Measurements from ENCODE around the gene NOD1. TPM values are rescaled to one million over a fixed set of nuclear protein-coding genes. Genes with fewer than 3 reads are reported as not detected.
"Not testable (repeated sequence)": the region's sequence is repeated elsewhere in the genome, so short reads cannot be mapped to it uniquely, and the experiment has no call there.

Gene NOD1, protein sequence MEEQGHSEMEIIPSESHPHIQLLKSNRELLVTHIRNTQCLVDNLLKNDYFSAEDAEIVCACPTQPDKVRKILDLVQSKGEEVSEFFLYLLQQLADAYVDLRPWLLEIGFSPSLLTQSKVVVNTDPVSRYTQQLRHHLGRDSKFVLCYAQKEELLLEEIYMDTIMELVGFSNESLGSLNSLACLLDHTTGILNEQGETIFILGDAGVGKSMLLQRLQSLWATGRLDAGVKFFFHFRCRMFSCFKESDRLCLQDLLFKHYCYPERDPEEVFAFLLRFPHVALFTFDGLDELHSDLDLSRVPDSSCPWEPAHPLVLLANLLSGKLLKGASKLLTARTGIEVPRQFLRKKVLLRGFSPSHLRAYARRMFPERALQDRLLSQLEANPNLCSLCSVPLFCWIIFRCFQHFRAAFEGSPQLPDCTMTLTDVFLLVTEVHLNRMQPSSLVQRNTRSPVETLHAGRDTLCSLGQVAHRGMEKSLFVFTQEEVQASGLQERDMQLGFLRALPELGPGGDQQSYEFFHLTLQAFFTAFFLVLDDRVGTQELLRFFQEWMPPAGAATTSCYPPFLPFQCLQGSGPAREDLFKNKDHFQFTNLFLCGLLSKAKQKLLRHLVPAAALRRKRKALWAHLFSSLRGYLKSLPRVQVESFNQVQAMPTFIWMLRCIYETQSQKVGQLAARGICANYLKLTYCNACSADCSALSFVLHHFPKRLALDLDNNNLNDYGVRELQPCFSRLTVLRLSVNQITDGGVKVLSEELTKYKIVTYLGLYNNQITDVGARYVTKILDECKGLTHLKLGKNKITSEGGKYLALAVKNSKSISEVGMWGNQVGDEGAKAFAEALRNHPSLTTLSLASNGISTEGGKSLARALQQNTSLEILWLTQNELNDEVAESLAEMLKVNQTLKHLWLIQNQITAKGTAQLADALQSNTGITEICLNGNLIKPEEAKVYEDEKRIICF
- total RNA-seq (10 to 100 TPM; 15.6 to 24.6 (median 19.4) TPM), total RNA-seq (6.1 to 42.6 (median 33.0) reads per million in 29 experiments)
- total RNA-seq (2013) = 18.1 TPM

DNA sequence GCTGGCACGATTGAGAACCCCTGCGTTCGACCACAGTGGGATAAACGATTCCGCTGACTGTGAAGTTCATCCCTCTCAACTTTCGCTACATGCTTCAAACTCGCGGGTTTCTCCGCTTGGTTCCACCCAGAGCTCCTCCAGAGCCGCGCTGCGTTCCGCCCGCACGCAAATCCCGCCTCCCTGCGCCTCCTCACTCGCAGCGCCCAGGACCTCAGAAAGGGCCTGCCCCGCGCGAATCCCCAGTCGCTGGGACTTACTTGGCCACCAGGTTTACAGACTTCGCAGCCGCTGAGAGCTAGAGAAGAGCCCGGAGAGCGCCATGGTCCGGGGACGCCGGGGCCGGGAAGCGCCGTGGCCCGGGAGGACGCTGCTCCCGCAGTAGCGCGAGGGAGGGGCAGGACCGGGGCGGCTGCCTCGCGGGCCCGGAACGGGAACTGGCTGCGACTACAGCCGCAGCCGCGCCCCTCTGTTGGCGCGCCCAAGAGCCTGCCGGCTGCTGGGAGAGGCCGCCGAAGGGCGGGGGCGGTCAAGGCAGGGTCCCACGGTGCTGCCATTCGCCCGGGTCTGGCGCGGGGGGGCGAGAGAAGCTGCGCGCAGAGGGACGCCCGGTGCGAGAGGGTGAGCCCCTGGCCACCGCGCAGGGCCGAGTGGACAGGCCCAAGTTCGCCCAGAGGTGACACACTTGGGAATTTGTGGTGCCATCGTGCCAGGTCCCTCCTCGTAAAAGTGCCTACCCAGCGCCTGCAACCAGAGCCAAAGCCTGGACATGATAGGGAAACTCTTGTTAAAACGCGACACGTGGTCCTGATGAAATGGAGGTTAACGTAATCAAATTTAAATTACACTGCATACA lies at the start of gene NOD1:
Gene NOD1 (minus strand): TSS at position 436 of the 853 bp plus-strand sequence. CDS start 21,863 bp downstream, outside the sequence.
- Histone ChIP-seq H3K27me3 (replicated peaks in 1 of 2; ENCODE audit: control insufficient read depth in 2 of 2, extremely low read depth in 1 of 2, insufficient read depth in 2 of 2, low read length in 1 of 2) (no peaks in the 10 kb centered on the region), H3K36me3 (ENCODE audit: control insufficient read depth in 2 of 2, extremely low read depth in 1 of 2, insufficient read depth in 1 of 2, low read length in 1 of 2) (peaks cover 0 to 5% of the 10 kb centered on the region in 2 donors), H3K4me1 (ENCODE audit: control insufficient read depth in 1 of 2, extremely low read depth in 1 of 2, insufficient read depth in 2 of 2, low read length in 2 of 2) (peaks cover 5 to 26% of the 10 kb centered on the region in 2 experiments), H3K4me3 (ENCODE audit: control insufficient read depth in 1 of 2, extremely low read depth in 1 of 2, low read length in 1 of 2) (peak within 1 kb of the TSS; percentile 85 to 90), H3K27ac (ENCODE audit: low read length) (peak within 1 kb of the TSS; percentile 73), H3K9me3 (no peaks in the 10 kb centered on the region)
- Mint-ChIP-seq H3K36me3 (peaks cover 15% of the 10 kb centered on the region), H3K27me3 (no peaks in the 10 kb centered on the region), H3K4me3 (peak within 1 kb of the TSS in 2 of 3 donors; percentile 92 to 94), H3K9me3 (no peaks in the 10 kb centered on the region), H3K4me1 (peaks cover 43 to 59% (median 58%) of the 10 kb centered on the region in 3 donors), H3K27ac (peak within 1 kb of the TSS; percentile 84 to 88)
- ChIA-PET POLR2A (interaction anchor here in 1 of 2 donors (0.6 kb wide), 1 partner anchor 130 kb away, joined by 3 read pairs; no protein-coding TSS in a partner anchor), CTCF (interaction anchor here in 1 of 2 donors (0.6 to 1.6 kb wide), 5 partner anchors 9 to 260 kb away, joined by 3 to 5 read pairs (median 4); no protein-coding TSS in a partner anchor)
- peak; percentile 21 to 70 (median 55) for DNase-seq
- WGBS (ENCODE audit: insufficient coverage) = under 1% methylated on average over 70 of the region's 77 CpGs
- peak; percentile 88 to 92 (median 91) for ATAC-seq (replicated peaks in 1 of 4)

DNA sequence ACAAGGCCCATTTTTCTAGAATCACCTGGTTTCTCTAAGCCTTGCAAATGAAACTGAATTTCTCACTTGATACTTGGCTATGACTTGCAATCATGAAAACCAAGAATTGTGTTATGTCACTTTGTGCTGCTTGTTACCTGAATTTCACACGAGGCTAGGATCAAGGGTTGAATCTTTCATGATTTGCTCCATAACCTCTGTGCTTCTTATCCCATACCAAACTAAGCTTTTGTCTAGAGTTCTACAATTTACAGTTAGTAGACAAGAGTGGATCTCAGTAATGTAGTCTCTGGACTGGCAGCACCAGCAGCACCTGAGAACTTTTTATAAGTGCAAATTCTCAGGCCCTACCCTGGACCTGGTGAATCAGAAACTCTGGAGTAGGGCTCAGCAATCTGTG lies 48.7 kb upstream of the NOD1 start:
- H3K4me1 ChIP-seq (ENCODE audit: control insufficient read depth in 1 of 2, extremely low read depth in 1 of 2, insufficient read depth in 2 of 2, low read length in 2 of 2); H3K4me3 ChIP-seq (ENCODE audit: control insufficient read depth in 1 of 2, extremely low read depth in 1 of 2, low read length in 1 of 2); DNase-seq; POLR2A ChIA-PET; H3K9me3 Mint-ChIP-seq; H3K27me3 Mint-ChIP-seq; H3K27ac Mint-ChIP-seq; H3K9me3 ChIP-seq; ATAC-seq (replicated peaks in 1 of 4); H3K4me1 Mint-ChIP-seq; H3K27ac ChIP-seq (ENCODE audit: low read length); H3K36me3 ChIP-seq (ENCODE audit: control insufficient read depth in 2 of 2, extremely low read depth in 1 of 2, insufficient read depth in 1 of 2, low read length in 1 of 2); CTCF ChIA-PET; H3K4me3 Mint-ChIP-seq; H3K27me3 ChIP-seq (replicated peaks in 1 of 2; ENCODE audit: control insufficient read depth in 2 of 2, extremely low read depth in 1 of 2, insufficient read depth in 2 of 2, low read length in 1 of 2): not testable (repeated sequence)
- WGBS (ENCODE audit: insufficient coverage) = no CpG with 5 or more reads among the region's 1 CpG
- peaks cover 29% of the 10 kb centered on the region for H3K36me3 Mint-ChIP-seq

DNA sequence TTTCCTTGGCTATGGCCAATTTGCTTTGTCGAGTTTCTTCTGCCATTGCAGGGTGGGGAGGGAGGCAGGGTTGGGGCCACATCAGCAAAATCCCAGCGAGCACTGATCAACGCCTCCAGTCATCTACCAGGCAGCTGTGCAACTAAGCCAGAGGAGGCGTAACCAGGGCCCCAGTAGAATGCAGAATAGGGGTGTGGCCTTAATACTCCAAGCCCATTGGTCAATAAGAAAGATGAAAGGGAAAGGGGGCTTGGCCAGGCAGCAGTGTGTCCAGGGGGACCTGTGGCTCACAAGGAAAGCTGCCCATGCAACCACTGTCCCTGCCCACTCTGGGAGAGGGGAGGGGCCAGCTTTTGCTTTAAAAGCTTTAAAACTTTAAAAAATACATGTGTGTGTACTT lies 47.6 kb upstream of the NOD1 start:
- ChIA-PET POLR2A (no interaction called here), CTCF (interaction anchor here in 1 of 2 donors (0.7 kb wide), 1 partner anchor 129 kb away, joined by 3 read pairs; no protein-coding TSS in a partner anchor)
- no peaks in the 10 kb centered on the region for H3K4me1 Mint-ChIP-seq
- H3K36me3 Mint-ChIP-seq = peaks cover 27% of the 10 kb centered on the region
- Histone ChIP-seq H3K9me3 (no peaks in the 10 kb centered on the region), H3K36me3 (ENCODE audit: control insufficient read depth in 2 of 2, extremely low read depth in 1 of 2, insufficient read depth in 1 of 2, low read length in 1 of 2) (no peaks in the 10 kb centered on the region), H3K4me3 (ENCODE audit: control insufficient read depth in 1 of 2, extremely low read depth in 1 of 2, low read length in 1 of 2) (no peak overlapping the region), H3K27ac (ENCODE audit: low read length) (no peak overlapping the region), H3K4me1 (ENCODE audit: control insufficient read depth in 1 of 2, extremely low read depth in 1 of 2, insufficient read depth in 2 of 2, low read length in 2 of 2) (no peaks in the 10 kb centered on the region), H3K27me3 (replicated peaks in 1 of 2; ENCODE audit: control insufficient read depth in 2 of 2, extremely low read depth in 1 of 2, insufficient read depth in 2 of 2, low read length in 1 of 2) (no peaks in the 10 kb centered on the region)
- no peaks in the 10 kb centered on the region for H3K9me3 Mint-ChIP-seq
- WGBS (ENCODE audit: insufficient coverage) = 96% methylated on average over 3 of the region's 4 CpGs
- H3K27ac Mint-ChIP-seq = no peak overlapping the region
- no peak for ATAC-seq (replicated peaks in 1 of 4)
- H3K4me3 Mint-ChIP-seq = no peak overlapping the region
- no peaks in the 10 kb centered on the region for H3K27me3 Mint-ChIP-seq
- DNase-seq = no peak

DNA sequence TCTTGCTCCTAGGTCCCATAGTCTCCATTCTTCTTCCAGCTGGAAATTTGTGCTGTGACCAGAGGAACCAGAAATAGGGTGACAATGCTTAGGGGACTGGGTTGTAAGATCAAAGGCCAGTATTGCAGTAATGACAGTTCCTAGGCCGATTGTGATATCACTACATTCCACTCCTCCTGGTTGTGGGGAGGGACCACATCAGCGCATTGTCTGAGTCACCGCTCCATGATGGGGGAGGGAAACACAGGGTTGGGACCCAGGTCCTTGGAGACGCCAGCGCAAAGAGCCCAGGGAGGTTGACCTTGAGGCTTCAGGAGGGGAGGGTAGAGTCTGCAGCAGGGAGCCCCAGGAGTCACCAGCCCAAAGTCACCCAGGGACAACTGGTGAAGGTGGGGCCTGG lies 46.8 kb upstream of the NOD1 start:
- 100% methylated on average over 4 of the region's 5 CpGs for WGBS (ENCODE audit: insufficient coverage)
- peaks cover 0 to 2% (median 0%) of the 10 kb centered on the region in 3 donors for H3K4me1 Mint-ChIP-seq
- DNase-seq (no peak), ATAC-seq (replicated peaks in 1 of 4) (no peak)
- H3K36me3 ChIP-seq (ENCODE audit: control insufficient read depth in 2 of 2, extremely low read depth in 1 of 2, insufficient read depth in 1 of 2, low read length in 1 of 2) = no peaks in the 10 kb centered on the region
- ChIA-PET CTCF (no interaction called here), POLR2A (no interaction called here)
- H3K27ac Mint-ChIP-seq = no peak overlapping the region
- peaks cover 24% of the 10 kb centered on the region for H3K36me3 Mint-ChIP-seq
- no peaks in the 10 kb centered on the region for H3K9me3 ChIP-seq
- H3K9me3 Mint-ChIP-seq = no peaks in the 10 kb centered on the region
- H3K27me3 Mint-ChIP-seq = no peaks in the 10 kb centered on the region
- no peaks in the 10 kb centered on the region for H3K4me1 ChIP-seq (ENCODE audit: control insufficient read depth in 1 of 2, extremely low read depth in 1 of 2, insufficient read depth in 2 of 2, low read length in 2 of 2)
- no peak overlapping the region for H3K27ac ChIP-seq (ENCODE audit: low read length)
- H3K27me3 ChIP-seq (replicated peaks in 1 of 2; ENCODE audit: control insufficient read depth in 2 of 2, extremely low read depth in 1 of 2, insufficient read depth in 2 of 2, low read length in 1 of 2) = no peaks in the 10 kb centered on the region
- no peak overlapping the region for H3K4me3 ChIP-seq (ENCODE audit: control insufficient read depth in 1 of 2, extremely low read depth in 1 of 2, low read length in 1 of 2)
- H3K4me3 Mint-ChIP-seq = no peak overlapping the region

DNA sequence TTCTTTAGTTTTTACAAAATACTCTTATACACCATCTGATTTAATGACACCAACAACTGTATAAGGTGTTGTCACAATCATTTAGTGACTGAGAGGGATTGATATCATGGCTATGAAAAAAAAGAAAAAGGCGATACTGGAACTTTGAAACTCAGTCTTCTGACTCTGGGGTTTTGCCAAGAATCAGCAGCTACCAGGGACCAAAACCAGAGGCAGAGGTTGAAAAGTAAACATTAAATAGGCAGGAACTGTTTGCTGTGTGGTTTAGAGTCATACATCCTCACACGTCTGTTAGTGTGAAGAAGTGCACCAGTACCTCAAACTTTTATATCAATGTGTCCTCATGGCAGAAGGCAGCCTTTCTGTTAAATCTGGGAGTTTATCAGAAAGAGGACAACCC lies 46.0 kb upstream of the NOD1 start:
- ChIA-PET CTCF (no interaction called here), POLR2A (no interaction called here)
- WGBS (ENCODE audit: insufficient coverage) = no CpG with 5 or more reads among the region's 2 CpGs
- Mint-ChIP-seq H3K4me3 (no peak overlapping the region), H3K9me3 (no peaks in the 10 kb centered on the region), H3K27me3 (no peaks in the 10 kb centered on the region), H3K27ac (no peak overlapping the region), H3K4me1 (peaks cover 0 to 2% (median 0%) of the 10 kb centered on the region in 3 donors), H3K36me3 (peaks cover 22% of the 10 kb centered on the region)
- no peaks in the 10 kb centered on the region for H3K27me3 ChIP-seq (replicated peaks in 1 of 2; ENCODE audit: control insufficient read depth in 2 of 2, extremely low read depth in 1 of 2, insufficient read depth in 2 of 2, low read length in 1 of 2)
- H3K27ac ChIP-seq (ENCODE audit: low read length) = no peak overlapping the region
- H3K36me3 ChIP-seq (ENCODE audit: control insufficient read depth in 2 of 2, extremely low read depth in 1 of 2, insufficient read depth in 1 of 2, low read length in 1 of 2) = no peaks in the 10 kb centered on the region
- H3K4me1 ChIP-seq (ENCODE audit: control insufficient read depth in 1 of 2, extremely low read depth in 1 of 2, insufficient read depth in 2 of 2, low read length in 2 of 2) = no peaks in the 10 kb centered on the region
- DNase-seq = no peak
- no peaks in the 10 kb centered on the region for H3K9me3 ChIP-seq
- H3K4me3 ChIP-seq (ENCODE audit: control insufficient read depth in 1 of 2, extremely low read depth in 1 of 2, low read length in 1 of 2) = no peak overlapping the region
- ATAC-seq (replicated peaks in 1 of 4) = no peak
